ENCODE data around the gene GPR3.

- TF ChIP-seq TEAD4 (IDR thresholded peaks at IDR 0.05; ENCODE audit: low read depth, low read length) (no peak), SIN3A (conservative IDR thresholded peaks at IDR 0.05 in 1 of 2, IDR thresholded peaks at IDR 0.05 in 1 of 2; ENCODE audit: low read depth in 1 of 2, low read length in 2 of 2) (no peak), EZH2 (IDR thresholded peaks at IDR 0.05; ENCODE audit: low read depth, low read length, severe bottlenecking) (no peak), CTCF (IDR thresholded peaks at IDR 0.05; ENCODE audit: control extremely low read depth in 1 of 3, insufficient read depth in 1 of 3, low read depth in 1 of 3, low read length in 3 of 3) (no peak)
Observed at GRCh38 chr1:27403931-27404330, 11.5 kb downstream of the GPR3 start.

All from H1 (cell line).